HG02852 (cell line): ENCODE data around the gene MYL6.
A peak's percentile ranks its signal among the peaks of the same experiment; 100 is the strongest.
"Not testable (repeated sequence)": the region's sequence is repeated elsewhere in the genome, so short reads cannot be mapped to it uniquely, and the experiment has no call there.

Experiments
- ATAC-seq: cut with Tn5 transposase; IDR thresholded peaks from one replicate; pipeline ENCODE4 v1.9.1; 2021; ENCODE audit warnings: mild to moderate bottlenecking, moderate library complexity; ENCODE audit not compliant: unreplicated experiment

Gene MYL6

DNA sequence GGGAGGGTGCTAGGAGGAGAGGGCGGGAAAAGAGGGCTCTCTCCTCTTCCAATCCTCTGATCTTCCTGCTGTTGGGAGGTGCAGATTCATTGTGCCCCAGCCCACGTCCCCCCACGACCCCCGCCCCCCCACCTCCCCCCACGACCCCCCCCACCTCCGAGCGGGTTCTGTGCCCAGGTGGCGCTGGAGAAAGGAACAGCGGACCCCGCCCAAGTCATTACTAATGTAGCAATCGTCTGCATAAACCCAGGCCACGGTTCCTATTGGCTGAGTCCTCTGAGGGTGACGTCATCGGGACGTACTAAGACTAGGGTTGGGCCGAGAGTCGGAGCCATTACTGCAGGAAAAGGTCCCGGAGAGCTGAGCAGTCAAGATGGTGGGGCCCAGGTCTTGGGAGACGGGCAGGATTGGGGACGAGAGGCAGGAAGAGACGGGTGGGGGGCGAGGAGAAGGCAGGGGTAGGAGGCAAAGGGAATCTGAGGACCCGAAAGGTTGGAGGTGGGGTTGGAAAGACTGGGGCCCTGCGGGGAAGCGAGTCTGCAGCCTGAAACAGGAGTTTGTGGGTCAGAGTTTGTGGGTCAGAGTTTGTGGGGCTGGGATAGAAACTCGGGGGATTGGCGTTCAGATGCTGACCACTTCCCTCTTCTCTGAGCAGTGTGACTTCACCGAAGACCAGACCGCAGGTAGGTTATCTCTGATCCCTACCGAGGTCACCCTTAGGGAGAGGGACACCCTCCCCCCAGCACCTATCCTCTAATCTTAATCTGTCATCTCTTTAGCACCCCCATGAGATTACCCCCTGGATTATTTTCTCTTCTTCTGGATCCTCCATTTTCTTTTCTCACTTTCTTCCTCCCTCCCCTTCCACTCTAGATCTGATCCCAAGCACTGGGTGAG lies at the start of gene MYL6:
MYL6 (plus strand) TSS at position 331 of the 897 bp plus-strand sequence; CDS start at position 374, 43 bp downstream.
- peak; percentile 80 for ATAC-seq

DNA sequence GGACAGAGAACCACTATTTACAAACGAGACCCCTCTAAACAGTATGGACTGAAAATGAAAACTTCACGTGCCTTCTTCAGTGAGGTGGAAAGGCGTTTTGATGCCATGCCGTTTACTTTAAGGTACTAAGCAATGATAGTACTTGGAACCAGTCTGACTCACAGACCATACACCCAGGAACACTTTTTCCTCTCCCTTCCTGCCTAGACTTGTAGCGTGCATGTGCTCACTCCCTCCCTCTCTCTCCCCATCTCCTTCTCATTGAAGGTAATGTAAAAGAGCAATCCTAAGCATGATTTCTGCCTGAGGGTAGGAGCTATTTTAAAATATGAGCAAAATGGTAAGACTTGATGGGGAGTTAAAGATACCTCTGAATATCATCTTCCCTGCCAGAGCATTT lies 47.6 kb upstream of the MYL6 start:
- no peak for ATAC-seq

DNA sequence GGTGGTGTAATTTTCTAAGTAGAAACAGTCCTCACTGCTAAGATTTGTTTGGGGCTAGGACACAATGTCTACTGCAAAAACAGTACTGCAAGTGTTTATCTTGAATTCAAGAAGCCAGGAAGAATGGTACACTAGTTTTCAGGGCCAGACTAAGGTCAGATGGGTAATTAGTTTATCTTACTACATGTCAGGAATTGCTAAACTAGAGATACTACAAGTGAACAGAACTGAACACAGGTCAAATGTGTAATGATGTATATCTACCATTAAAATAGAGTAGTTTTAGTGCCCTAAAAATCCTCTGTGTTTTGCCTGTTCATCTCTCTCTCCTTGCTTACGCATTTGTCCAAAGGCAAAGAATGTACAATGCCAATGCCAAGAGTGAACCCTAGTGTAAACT lies 44.1 kb upstream of the MYL6 start:
- no peak for ATAC-seq

DNA sequence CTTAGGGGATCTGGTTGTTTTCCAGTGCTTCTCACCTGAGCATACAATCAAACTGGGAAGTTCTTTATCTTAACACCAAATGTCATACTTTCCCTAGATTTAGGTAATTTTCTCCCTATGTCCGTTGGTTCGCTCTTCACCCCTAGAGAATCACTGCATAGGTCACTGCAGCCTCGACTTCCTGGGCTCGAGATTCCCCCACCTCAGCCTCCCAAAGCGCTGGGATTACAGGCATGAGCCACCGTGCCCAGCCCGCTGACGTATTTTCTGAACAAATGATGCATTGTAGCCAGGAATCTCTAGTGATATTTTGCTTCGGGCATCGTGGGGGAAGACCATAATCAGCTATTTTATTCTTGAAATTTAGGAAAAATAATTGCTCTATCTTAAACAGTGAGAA lies 42.8 kb upstream of the MYL6 start:
- ATAC-seq: no peak

DNA sequence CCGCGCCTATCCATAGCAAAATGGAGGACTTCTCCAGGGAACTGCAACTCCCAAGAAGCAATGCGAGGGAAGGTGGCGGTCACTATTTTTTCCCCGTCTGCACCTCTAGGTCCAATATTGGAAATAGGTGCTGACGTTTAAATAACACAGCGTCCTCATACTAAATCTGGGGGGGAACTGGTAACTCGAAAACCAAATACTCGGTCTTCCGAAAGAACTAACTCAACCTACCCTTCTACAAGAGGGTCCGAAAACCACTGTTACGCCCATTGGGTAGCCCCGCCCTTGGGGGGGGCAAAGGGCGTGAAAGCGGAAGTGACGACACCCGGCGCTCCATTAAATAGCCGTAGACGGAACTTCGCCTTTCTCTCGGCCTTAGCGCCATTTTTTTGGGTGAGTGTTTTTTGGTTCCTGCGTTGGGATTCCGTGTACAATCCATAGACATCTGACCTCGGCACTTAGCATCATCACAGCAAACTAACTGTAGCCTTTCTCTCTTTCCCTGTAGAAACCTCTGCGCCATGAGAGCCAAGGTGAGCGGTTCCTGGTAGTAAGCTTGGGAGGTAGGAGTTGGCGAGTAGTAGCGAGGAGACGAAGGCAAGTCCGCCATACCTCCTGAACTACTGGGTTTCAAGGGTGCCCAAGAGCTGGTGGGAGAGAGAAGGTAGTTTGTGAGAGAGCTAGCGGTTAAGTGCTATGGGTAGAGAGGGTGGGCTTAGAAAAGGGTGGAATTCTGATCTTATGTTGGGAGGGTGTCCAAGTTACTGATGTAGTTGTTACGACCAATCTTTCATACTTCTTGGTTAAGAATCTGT lies 41.7 kb upstream of the MYL6 start, which contains the start of gene RPL41:
RPL41 (plus strand) TSS at position 367 of the 815 bp plus-strand sequence.
- peak; percentile 36 for ATAC-seq

DNA sequence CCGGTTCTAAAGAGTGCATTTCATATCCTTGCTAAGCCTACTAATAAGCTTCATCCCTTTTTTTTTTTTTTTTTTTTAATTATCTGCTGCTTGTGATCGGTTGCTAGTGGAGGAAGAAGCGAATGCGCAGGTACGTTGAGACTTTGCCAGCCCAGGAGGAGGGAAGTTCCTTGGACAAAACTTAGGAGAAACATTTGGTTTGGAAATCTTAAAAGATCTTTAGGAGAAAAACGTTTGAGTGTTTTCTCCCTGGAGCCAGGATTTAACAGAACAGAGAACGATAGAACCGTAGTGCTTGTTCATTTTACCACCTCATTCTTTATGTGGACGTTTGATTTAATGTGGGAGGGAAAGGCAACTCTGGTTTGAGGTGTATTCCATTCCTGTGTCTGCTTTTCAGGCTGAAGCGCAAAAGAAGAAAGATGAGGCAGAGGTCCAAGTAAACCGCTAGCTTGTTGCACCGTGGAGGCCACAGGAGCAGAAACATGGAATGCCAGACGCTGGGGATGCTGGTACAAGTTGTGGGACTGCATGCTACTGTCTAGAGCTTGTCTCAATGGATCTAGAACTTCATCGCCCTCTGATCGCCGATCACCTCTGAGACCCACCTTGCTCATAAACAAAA lies 41.0 kb upstream of the MYL6 start:
- ATAC-seq: not testable (repeated sequence)

DNA sequence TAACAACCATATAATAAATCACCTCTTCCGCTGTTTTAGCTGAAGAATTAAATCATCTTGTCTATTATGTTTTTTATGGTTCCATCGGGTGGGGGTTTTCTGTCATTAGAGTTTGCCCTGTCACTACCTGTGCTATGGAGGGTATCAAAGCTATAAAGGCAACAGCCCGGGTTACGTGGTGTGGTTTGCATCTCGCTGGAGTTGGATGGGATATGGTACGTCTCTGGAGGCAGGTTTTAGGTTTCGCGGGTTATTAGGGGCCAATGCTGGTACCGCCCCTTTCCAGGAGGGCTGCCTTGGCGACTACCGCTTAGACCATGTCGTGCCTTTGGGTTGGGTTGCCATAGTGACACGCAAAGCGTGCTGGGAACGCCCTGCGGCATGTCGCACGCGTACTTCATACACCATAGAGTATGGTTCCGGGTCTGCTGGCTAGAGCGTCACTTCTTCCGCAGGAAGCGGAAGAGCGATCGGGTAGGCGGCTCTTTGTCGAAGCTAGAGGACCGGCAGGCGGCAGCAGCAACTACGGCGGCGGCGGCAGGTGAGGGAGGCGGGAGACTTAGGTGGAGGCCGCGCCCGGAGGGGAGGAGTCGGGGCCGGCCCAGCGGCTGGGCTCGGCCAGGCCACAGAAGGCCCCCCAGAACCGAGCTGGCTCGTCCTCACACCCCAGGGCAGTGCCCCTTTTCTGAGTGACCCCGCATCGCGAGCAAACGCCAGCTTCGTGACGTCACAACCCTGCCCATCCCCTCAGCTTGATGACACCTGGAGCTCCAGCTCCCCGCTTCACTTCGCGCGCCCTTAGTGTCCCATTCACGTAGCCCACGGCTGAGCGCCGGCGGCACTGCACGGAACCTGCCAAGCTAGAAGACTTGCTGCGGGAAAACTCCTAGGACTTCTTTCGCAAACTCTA lies 40.1 kb upstream of the MYL6 start, which contains the start of gene ZC3H10:
ZC3H10 (plus strand) TSS at position 489 of the 910 bp plus-strand sequence. CDS start 2,297 bp downstream, outside the sequence.
- ATAC-seq: peak; percentile 88

DNA sequence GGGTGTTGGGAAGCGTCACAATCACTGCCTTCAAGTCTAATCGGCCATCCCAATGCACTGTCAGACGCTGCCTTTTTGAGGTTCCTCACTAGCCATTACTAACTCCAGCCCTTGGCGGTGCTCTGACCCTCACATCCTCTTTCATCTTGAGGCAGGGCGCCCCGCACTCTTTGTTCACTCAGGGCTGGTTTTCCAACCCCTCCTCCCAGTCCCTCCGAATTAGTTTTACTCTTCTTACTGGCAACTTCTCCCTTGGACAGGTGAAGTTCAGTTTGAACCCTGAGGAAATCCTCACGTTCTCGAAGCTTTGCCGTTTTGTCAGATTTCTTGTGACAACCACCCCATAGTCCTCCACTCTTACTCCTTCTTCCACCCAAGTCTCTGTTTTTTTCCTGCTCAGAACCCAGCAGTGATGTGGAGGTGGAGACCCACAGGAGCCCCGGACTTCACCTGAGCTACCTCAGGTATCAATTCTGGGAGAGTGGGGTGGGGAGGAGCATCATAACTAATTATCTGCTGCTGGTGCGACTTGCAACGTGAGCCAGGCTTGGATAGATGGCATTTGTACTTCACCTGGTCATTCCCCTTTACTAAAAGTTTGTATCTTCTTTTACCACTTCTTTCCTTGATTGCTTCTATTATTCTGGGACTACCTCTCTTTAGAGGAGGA lies 39.3 kb upstream of the MYL6 start:
- peak; percentile 2 for ATAC-seq

DNA sequence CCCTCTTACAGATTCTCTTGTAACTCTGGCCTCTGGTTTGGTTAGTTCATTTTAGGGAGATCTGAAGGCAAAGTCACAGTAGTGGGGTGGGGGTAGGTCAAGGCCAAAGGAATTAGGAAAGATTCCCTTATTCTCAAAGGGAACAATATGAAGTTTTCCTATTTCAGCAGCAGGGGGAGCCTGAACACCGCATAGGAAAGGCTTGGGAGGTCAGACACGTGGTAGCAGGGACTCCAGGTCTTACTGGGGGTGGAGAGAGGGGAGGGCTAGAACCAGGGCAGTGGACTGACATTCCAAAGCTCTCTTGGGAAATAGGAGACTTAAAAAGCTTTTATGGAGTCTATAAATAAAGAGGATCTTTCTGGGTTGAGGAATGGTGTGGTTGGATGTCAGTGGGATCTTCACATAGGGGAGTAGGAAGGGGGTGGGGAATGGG lies 38.8 kb upstream of the MYL6 start:
- ATAC-seq: no peak

DNA sequence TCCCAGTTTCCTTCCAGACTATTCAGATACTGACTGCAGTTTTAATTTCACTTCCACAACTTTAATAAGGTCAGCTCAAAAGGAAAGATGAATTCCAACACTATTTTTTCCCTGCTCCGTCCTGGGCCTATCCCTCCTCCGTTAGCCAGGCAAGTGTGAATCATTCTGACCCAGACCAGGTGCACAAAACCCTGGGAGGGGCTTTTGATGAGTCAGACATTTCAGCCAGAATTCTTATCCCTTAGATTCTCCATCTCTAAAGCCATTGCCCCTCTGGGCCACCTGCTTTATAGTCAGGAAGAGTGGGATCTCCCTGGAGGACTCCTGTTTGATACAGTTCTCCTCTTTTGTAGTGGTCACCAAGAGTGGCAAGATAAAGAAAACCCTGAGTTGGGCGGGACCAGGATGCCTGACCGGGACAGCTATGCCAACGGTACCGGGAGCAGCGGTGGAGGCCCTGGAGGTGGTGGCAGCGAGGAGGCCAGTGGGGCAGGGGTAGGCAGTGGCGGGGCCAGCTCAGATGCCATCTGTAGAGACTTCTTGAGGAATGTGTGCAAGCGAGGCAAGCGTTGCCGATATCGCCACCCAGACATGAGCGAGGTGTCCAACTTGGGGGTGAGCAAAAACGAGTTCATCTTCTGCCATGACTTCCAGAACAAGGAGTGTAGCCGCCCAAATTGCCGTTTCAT lies 37.9 kb upstream of the MYL6 start:
- ATAC-seq: no peak

DNA sequence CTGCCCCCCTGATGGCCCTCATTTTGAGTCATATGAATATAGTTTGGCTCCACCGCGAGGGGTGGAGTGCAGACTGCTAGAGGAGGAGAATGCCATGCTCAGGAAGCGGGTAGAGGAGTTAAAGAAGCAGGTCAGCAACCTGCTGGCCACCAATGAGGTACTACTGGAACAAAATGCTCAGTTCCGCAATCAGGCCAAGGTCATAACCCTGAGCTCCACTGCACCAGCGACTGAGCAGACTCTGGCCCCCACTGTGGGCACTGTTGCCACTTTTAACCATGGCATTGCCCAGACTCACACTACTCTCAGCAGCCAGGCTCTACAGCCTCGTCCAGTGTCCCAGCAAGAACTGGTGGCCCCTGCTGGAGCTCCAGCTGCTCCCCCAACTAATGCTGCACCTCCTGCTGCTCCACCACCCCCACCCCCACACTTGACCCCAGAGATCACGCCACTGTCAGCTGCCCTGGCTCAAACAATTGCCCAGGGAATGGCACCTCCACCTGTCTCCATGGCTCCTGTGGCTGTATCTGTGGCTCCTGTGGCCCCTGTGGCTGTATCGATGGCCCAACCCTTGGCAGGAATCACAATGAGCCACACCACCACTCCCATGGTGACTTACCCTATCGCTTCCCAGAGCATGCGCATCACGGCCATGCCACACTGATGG lies 36.8 kb upstream of the MYL6 start:
- no peak for ATAC-seq

DNA sequence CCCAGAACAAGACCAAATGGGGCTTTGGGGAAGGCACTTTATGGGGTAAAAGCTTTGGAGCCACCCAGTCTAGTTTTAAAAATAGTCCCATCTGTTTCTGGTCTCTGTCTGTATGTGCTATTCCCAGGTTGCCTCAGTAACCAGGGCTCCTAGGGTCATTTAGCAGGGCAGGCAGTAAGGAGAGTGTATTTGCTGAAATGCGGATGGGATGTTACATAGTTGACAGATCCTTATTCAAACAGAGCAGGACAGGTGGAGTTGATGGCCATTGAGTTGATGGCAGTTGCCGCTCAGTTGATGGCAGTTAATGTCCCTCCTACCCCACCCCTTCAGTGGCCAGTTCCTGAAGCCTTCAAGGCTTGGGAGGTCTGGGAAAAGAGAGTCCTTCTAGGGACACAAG lies 35.5 kb upstream of the MYL6 start:
- no peak for ATAC-seq

DNA sequence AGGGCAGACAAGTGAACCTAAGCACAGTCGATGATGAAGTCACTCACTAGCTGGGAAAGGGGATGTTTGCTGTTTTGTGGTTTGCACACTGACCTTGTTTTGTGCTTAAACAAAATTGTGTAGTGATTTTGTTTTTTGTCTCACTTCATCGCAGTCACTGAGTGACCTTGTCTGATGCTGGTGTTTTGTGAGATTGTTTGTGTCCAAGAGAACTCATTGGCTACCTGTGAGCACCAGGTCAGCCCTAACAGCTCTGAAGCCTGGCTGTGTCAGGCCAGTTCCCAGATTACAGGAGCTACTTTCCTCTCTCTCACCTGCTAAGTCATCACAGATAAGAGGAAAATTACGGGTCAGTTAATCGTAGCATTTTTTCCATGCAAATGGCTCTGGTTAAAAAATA lies 34.0 kb upstream of the MYL6 start:
- no peak for ATAC-seq

DNA sequence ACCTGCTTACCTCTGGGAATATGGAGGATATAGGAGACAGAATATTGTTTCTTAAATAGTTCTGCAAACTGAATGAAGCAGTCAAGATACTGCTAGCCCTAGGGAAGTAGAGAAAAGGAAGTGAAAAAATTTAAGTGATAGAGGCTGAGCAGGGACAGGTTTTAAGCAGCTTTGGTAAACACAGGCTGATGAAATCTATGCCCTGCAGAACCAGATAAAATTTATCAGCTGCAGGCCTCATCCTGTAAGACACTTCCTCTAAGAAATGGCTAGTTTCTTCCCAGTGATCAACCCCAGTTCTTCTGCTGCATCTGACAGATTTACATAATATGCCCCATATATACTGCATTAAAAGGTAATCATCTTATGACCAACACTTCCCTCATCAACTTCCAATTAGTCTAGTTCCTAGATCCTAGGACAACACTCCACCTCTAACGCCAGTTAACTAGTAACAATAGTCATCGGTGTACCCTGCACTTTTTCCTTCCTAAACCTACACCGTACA lies 31.4 kb upstream of the MYL6 start:
- ATAC-seq: no peak

DNA sequence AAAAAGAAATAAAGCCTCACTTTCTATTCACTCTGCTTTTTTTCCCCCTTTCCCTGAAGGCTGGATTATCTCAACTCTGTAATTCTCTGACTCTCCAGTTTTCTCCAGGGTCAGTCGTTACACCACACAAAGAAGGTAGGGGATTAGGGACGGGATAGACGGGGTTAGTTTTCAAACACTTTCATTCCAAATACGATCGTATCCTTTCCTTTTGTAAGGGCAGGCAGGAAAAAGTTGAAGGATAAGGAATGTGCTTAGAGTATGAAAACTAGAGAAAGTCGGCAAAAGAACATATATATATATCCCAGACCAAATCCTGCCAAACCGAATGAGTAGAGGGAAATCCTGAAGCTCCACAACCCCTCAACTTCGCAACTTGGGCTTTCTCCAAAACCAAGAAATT lies 30.7 kb upstream of the MYL6 start:
- no peak for ATAC-seq

DNA sequence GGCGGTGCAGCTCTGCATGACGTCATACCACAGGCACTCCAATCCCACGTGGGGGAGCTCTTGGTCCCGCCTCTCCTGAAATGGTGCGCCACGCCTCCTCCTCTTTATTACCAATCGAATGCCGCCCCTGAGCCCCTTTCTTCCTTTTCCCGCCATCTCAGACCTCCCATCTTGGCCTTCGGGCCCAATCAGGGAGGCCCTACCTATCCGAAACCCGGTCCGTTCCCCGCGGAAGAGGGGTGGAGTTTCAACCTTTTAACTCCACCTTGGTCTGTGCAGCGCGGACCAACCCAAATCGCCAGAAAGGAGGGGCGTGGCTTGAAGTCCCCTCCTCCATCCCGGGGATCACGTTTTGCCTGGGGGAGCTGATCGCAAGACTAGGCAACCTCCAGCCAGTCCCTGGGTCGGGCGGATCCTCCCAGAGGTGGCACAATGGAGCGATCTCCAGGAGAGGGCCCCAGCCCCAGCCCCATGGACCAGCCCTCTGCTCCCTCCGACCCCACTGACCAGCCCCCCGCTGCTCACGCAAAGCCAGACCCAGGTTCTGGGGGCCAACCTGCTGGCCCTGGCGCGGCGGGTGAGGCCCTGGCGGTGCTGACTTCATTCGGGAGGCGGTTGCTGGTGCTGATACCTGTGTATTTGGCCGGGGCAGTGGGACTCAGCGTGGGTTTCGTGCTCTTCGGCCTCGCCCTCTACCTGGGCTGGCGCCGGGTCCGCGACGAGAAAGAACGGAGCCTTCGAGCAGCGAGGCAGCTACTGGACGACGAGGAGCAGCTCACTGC lies 30.1 kb upstream of the MYL6 start, which contains the start of gene ESYT1:
ESYT1 (plus strand) TSS at position 380 of the 782 bp plus-strand sequence; CDS start at position 433, 53 bp downstream.
- ATAC-seq: peak; percentile 89

DNA sequence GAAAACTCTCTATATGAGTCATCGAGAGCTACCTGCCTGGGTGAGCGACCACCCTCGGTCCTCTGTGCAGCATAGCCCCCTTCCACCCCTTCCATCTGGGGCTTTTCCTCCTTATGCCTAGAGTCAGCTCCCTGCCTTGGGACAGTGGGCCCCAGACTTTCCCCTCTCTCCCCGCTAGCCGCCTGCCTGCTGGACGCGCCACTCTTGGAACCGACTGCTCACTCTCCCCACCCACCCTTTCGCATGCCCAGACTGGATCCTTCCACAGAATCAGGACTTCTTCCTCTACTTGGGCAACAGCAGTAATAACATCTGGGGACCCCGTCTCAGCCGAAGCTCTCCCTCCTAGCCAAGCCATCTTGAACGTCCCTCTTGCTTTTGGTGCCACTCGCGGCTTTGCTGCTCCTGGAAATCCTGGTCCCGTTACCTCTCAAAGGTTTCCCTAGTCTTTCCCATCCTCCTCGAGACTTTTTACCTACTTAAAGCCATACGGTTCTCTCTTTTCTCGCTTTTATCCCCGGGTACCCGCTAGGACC lies 29.4 kb upstream of the MYL6 start:
- no peak for ATAC-seq
